T-helper 2 cell treated with Interferon-gamma antibody and Interleukin-4, amounts not matched to agents 100 ng/mL and 5 ng/mL, for 36 hours (primary cell): ENCODE results near the gene TMEM101. TPM values are rescaled to one million over a fixed set of nuclear protein-coding genes. Genes with fewer than 3 reads are reported as not detected.
"Not testable (repeated sequence)": the region's sequence is repeated elsewhere in the genome, so short reads cannot be mapped to it uniquely, and the experiment has no call there.

Experiments
- intact Hi-C: fragments of 100-400 bp; cut with micrococcal nuclease; formaldehyde crosslinking; loops from one replicate; pipeline ENCODE4 v1.15.1; 2023
- total RNA-seq: library from RNA; stranded (reverse); gene quantifications from 2 replicates; pipeline ENCODE4 v1.2.3, GENCODE V29; 2022

Gene TMEM101
- 29.7 and 30.5 TPM in 2 replicates for total RNA-seq

DNA sequence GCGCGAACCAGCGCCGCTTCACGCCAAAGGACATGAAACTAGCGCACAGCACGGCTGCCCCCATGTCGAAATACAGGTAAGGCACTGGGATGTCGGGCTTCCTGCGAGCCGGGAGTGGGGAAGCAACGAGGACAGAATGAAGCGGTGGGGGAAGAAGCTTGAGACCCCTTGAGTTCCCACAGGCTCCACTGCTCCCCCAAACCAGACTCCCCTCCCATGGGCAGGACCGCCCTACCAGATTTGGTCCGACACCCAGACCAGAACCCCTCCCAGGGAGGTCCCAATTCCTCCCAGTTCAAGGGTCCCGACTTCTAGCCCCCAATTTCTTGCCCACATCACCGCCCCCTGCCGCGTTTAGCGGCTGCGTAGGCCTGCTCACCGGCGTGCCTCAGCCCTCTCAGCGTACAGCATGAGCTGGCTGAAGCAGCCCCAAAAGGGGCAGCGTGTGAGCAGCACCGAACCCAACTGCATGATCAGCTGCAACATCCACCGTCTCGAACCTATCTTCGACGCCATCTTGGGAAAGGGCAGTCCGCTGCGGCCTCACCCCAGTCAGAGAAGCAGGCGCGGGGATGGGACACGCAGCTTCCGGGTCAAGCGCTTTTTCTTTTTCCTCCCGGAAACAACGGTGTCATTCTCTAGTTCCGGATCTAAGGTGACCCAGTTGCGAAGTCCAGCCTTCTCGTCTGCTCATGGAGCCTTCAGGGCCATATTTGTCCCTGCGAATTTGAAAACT, at the start of gene TMEM101:
Gene TMEM101 (minus strand): TSS at position 527 of the 736 bp plus-strand sequence. CDS start 11 bp downstream, at position 516.
- intact Hi-C loops = loop anchor here (2.0 kb wide), 1 partner anchor 56 kb away; the partner anchor contains the start of gene G6PC3

GRCh38 chr17:44063704-44064639, 49.2 kb upstream of the TMEM101 start:
- intact Hi-C loops = no loop called here

DNA sequence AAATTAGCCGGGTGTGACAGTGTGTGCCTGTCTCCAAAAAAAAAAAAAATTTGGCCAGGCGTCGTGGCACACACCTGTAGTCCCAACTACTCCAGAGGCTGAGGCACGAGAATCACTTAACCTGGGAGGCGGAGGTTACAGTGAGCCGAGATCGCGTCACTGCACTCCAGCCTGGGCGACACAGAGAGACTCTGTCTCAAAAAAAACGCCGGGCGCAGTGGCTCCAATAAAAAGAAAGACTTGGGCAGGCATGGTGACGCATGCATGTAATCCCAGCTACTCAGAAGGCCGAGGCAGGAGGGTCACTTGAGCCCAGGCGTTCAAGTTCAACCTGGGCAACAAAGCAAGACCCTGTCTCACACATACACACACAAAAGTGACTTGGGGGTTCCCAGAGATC, 48.1 kb upstream of the TMEM101 start:
- intact Hi-C loops = no loop called here

GRCh38 chr17:44061446-44061845, 46.7 kb upstream of the TMEM101 start:
- intact Hi-C loops = no loop called here

DNA sequence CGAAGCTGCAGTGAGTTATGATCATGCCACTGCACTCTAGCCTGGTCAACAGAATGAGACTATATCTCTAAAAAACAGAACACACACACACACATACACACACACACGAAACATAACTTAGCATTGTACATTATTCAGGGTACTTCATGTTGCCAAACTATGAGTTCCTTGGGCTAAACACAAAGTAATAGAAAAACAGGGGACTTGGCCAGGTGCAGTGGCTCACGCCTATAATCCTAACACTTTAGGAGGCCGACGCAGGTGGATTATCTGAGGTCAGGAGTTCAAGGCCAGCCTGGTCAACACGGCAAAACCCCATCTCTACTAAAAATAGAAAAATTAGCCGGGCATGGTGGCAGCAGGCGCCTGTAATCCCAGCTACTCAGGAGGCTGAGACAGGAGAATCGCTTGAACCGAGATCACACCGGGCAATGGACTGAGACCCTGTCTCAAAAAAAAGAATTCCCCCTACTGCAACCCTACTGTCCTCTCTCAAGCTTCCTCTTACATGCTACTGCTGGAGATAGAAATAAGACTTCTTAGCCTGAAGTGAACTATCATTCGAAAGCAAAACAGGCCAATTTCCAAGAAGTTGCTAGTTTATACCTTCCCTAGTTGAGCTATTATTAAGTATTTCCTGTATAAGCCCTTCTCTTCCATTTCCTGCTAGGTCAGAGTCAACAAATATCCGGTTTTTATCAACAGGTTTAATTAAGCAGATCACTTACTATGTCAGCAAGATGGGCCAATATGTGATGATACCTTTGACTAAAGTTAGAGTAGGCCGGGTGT, 44.5 kb upstream of the TMEM101 start:
- intact Hi-C loops = no loop called here

DNA sequence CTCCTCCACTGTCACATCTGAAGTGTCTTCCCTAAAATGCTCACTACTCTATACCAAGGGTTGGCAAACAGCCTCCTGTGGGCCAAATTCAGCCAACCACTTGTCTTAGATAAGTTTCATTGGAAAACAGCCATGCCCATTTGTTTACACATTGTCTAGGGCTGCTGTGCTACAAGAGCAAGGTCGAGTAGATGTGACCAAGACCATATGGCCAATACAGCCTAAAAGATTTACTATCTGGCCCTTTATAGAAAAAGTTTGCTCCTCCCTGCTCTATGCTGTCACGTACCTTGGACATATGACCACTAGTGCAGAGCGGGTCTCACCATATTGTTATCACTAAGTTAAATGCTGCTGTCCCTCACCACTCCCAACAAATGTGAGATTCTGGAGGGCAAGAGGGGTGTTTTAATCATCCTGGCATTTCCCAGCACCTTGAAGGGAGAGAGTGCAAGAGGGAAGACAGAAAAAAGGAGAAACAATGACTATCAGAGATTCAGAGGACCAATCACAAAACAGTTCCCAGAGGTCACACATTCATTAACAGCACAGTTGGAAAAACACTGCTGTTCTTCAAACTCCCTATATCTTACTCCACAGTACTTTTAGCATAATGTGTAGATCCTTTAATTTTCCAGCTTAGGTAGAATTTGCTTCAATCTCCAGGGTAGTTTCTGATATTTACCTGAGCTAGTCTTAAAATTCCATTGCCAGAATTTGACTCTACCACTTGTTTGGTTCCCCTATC, 38.5 kb upstream of the TMEM101 start:
- intact Hi-C loops = no loop called here

GRCh38 chr17:44049294-44050060, 34.7 kb upstream of the TMEM101 start:
- intact Hi-C loops = no loop called here

GRCh38 chr17:44046893-44047292, 32.1 kb upstream of the TMEM101 start:
- intact Hi-C loops = not testable (repeated sequence)

DNA sequence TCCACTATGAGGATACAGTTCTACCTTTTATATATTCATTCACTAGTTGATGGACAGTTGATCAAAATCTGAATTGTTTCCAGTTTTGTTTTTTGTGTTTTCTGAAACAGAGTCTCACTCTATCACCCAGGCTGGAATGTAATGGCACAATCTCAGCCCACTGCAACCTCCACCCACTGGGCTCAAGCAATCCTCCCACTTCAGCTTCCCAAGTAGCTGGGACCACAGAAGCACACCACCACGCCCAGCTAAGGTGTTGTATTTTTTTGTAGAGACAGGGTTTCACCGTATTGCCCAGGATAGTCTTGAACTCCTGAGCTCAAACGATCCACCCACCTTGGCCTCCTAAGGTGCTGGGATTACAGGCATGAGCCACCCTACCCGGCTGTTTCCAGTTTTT, 30.7 kb upstream of the TMEM101 start:
- intact Hi-C loops = no loop called here

DNA sequence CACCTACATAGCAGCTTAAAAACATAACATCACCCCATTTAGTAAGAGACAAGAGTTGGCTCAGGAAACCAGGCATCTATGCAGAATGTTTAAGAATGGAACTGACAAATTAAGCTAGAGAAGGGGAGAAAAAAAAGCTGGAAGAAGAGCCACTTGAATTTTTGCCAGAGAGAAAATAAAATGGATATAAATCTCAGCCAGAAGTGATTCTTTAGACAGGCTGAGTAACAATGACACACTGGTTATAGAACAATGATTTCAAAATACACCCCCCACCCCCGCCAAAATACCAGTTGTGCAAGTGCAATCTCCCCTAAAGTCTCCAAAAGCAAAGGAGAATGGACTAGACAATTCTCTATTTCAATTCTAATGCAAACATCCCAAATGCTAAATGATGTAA, 29.3 kb upstream of the TMEM101 start:
- intact Hi-C loops = no loop called here

DNA sequence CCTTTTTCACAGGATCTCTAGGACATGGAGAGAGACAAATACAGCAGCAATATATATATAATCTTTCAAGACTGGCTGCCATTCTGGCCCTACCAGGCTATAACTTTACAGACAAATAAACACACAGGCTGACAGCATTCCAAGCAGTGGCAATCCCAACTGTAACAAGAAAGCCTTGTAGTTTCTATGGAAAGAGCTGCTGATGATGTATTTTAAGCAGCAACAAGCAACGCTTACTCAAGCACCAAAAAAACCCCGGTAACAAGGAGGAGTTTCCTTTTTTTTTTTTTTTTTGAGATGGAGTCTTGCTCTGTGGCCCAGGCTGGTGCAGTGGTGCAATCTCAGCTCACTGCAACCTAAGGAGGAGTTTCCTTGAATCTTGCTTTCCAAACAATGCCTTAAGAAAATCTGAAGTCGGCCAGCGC, 28.5 kb upstream of the TMEM101 start:
- intact Hi-C loops = no loop called here

DNA sequence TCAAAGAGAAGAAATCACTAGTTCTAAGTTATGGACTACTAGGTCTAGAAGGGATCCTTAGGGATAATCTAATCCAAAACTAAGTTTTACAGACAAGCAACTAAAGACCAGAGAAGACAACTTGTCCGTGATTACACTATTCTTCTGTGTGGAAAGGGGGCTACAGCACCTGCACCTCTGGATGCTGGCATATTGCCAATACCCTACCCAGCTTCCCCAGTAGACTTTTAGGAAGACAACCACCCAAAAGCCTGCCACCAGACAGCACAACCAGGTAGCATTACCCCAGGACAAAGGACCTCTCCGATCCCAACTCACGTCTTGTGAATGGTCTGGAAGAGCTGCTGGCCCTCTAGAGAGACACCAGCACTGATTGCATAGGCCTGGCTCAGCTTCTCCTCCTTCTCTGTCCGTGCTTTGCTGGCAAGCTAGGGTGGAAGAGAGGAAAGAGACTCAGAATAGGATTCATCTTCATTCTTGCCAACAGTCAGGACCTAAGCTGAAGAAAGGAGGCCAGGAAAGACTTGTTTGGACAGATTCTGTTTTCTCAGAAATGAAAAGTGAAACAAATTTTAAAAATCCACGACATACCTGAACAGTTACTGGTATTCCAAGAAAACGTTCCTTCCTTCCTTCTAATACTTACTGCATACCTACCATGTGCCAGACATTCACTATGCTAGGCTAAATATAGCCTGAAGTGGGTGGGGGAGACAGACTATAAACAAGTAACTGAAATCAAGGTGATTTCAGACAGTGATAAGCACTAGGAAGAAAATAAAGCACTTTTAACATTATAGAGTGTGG, 25.3 kb upstream of the TMEM101 start:
- intact Hi-C loops = no loop called here

DNA sequence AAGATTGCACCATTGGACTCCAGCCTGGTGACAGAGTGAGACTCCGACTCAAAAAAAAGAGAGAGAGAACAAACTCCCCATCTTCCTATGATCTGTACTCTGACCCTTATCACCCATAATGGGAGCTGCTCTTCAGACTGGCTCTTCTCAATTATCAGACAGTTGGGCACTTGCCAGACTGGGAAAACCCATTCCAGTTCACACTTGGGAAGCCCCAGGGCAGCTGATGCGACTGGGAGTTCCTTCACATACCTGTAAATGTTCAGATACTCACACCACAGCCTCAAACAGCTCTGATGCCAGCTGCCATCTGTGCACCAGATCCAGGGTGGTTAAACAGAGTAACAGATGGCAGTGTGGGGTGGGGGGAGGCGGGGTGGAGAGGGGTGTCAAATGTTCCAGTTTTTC, 23.8 kb upstream of the TMEM101 start:
- intact Hi-C loops = no loop called here

GRCh38 chr17:44037471-44037870, 22.7 kb upstream of the TMEM101 start:
- intact Hi-C loops = no loop called here

GRCh38 chr17:44034688-44035087, 19.9 kb upstream of the TMEM101 start:
- intact Hi-C loops = not testable (repeated sequence)

DNA sequence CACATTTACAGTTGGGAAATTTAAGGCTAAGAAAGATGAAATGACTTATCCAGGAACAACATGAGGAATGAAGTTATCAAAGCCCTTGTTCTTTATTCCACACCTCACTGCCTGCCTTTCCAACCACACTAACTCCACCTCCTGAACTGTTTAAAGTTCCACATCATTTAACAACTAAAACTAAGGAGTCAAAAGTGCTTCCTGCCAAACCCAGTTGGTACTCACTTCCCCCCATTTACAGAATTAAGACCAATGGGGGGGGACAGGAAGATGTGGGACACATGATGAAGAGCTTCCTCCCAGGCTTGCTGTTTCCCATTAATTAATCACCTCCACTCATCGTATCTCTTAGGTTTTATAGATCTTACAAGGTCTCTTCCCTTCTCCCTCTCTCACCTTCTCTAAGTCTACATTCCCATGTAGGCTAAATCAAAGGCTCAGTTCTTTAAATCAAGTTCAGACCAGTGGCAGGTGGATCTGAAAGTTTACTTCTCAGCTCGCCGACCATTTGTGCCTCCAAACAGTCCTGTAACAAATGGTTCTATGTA, 19.2 kb upstream of the TMEM101 start:
- intact Hi-C loops = no loop called here

DNA sequence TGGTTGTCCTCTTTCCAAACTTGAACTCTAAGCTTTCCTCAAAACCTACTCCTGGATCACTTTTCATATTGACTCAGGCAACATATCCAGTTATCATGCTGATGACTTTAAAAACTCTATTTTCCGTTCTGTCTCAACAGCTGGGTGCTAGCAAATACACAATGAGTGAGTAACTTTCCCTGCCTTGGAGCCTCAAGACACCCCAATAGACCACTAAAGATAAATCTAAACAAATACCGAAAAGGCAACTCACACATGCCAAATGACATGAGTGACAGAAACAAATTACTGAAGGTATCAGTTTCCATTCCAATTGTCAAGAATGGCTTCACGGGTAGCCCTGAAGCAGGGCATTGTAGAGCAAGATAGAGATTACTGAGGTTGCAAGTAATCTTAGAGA, 15.7 kb upstream of the TMEM101 start:
- intact Hi-C loops = no loop called here

- intact Hi-C loops = no loop called here
Observed at GRCh38 chr17:44029736-44030135, 15.0 kb upstream of the TMEM101 start.

GRCh38 chr17:44024853-44025252, 10.1 kb upstream of the TMEM101 start:
- intact Hi-C loops = no loop called here
